H9 (cell line): ENCODE data around the gene IL3. TPM values are rescaled to one million over a fixed set of nuclear protein-coding genes. Genes with fewer than 3 reads are reported as not detected.

Source experiments
- DNase-seq: peaks from one replicate; pipeline ENCODE4 v3.0.0-alpha.2; 2017
- H2AFZ ChIP-seq: one replicate; pipeline ENCODE4 v1.6.1; 2013; ENCODE audit warnings: mild to moderate bottlenecking, low read length, control low read depth, moderate library complexity
- H2AK5ac ChIP-seq: 2 replicates; pipeline ENCODE4 v1.6.1; 2013; ENCODE audit warnings: low read length, control low read depth, mixed read lengths; ENCODE audit not compliant: insufficient read length
- H2BK120ac ChIP-seq: one replicate; pipeline ENCODE4 v1.6.1; 2013; ENCODE audit warnings: low read depth, mild to moderate bottlenecking, low read length, control low read depth, inconsistent platforms; ENCODE audit not compliant: poor library complexity, severe bottlenecking
- H2BK12ac ChIP-seq: 2 replicates; pipeline ENCODE4 v1.6.1; 2013; ENCODE audit warnings: low read length, control low read depth, mixed read lengths, low read depth; ENCODE audit not compliant: insufficient read length
- H2BK15ac ChIP-seq: 2 replicates; pipeline ENCODE4 v1.6.1; 2013; ENCODE audit warnings: low read depth, low read length, control low read depth
- H2BK20ac ChIP-seq: one replicate; pipeline ENCODE4 v1.6.1; 2013; ENCODE audit warnings: low read depth, mild to moderate bottlenecking, low read length, control low read depth, inconsistent platforms; ENCODE audit not compliant: poor library complexity, severe bottlenecking
- H2BK5ac ChIP-seq: 2 replicates; pipeline ENCODE4 v1.6.1; 2013; ENCODE audit warnings: low read length, control low read depth, mixed read lengths; ENCODE audit not compliant: insufficient read length
- H3K14ac ChIP-seq: 2 replicates; pipeline ENCODE4 v1.6.1; 2013; ENCODE audit warnings: low read length, control low read depth; ENCODE audit not compliant: insufficient read depth
- H3K18ac ChIP-seq: 2 replicates; pipeline ENCODE4 v1.6.1; 2013; ENCODE audit warnings: low read depth, mild to moderate bottlenecking, mixed read lengths, low read length, control low read depth; ENCODE audit not compliant: insufficient read length
- H3K23ac ChIP-seq: 2 replicates; pipeline ENCODE4 v1.6.1; 2013; ENCODE audit warnings: low read length, control low read depth, mixed read lengths, low read depth; ENCODE audit not compliant: insufficient read length
- H3K23me2 ChIP-seq: 2 replicates; pipeline ENCODE4 v1.6.1; 2013; ENCODE audit warnings: low read depth, mild to moderate bottlenecking, mixed read lengths, low read length, control low read depth; ENCODE audit not compliant: insufficient read length, poor library complexity, severe bottlenecking
- H3K27ac ChIP-seq: 2 replicates; pipeline ENCODE4 v1.5.1; 2013; ENCODE audit warnings: low read length, control low read depth, mixed read lengths, low read depth; ENCODE audit not compliant: insufficient read length
- H3K27me3 ChIP-seq: 2 replicates; pipeline ENCODE4 v1.6.1; 2013; ENCODE audit warnings: low read length, control low read depth, inconsistent platforms; ENCODE audit not compliant: insufficient read depth
- H3K4ac ChIP-seq: 2 replicates; pipeline ENCODE4 v1.6.1; 2013; ENCODE audit warnings: low read depth, mild to moderate bottlenecking, control low read depth, inconsistent platforms, low read length, moderate library complexity
- H3K4me1 ChIP-seq: 2 replicates; pipeline ENCODE4 v1.6.1; 2013; ENCODE audit warnings: low read length, control low read depth, inconsistent platforms; ENCODE audit not compliant: insufficient read depth
- H3K4me2 ChIP-seq: 2 replicates; pipeline ENCODE4 v1.6.1; 2013; ENCODE audit warnings: low read length, control low read depth, mixed read lengths; ENCODE audit not compliant: insufficient read length, insufficient read depth
- H3K56ac ChIP-seq: 2 replicates; pipeline ENCODE4 v1.6.1; 2013; ENCODE audit warnings: low read depth, mild to moderate bottlenecking, mixed read lengths, low read length, control low read depth; ENCODE audit not compliant: insufficient read length
- H3K79me1 ChIP-seq: 2 replicates; pipeline ENCODE4 v1.6.1; 2013; ENCODE audit warnings: low read depth, mild to moderate bottlenecking, moderate library complexity, low read length, control low read depth, inconsistent platforms; ENCODE audit not compliant: insufficient read depth, poor library complexity, severe bottlenecking
- H3K79me2 ChIP-seq: 2 replicates; pipeline ENCODE4 v1.6.1; 2013; ENCODE audit warnings: low read length, control low read depth, inconsistent platforms; ENCODE audit not compliant: insufficient read depth
- H3K9ac ChIP-seq: 2 replicates; pipeline ENCODE4 v1.6.1; 2013; ENCODE audit warnings: low read length, control low read depth, mixed read lengths; ENCODE audit not compliant: insufficient read length; ENCODE audit errors: extremely low read depth
- H3K9me3 ChIP-seq: one replicate; pipeline ENCODE4 v1.6.1; 2013; ENCODE audit warnings: low read depth, low read length, inconsistent platforms; ENCODE audit not compliant: control insufficient read depth
- H3T11ph ChIP-seq: one replicate; pipeline ENCODE4 v1.6.1; 2013; ENCODE audit warnings: mild to moderate bottlenecking, low read length, control low read depth, inconsistent platforms
- H4K20me1 ChIP-seq: one replicate; pipeline ENCODE4 v1.6.1; 2013; ENCODE audit not compliant: control insufficient read depth, insufficient read length, insufficient read depth
- H4K5ac ChIP-seq: 2 replicates; pipeline ENCODE4 v1.6.1; 2013; ENCODE audit warnings: low read depth, mild to moderate bottlenecking, mixed read lengths, low read length, control low read depth; ENCODE audit not compliant: insufficient read length
- H4K8ac ChIP-seq: replicated peaks from 2 replicates; pipeline ENCODE4 v1.6.1; 2013; ENCODE audit warnings: low read length, control low read depth, mixed read lengths, low read depth; ENCODE audit not compliant: insufficient read length
- H4K91ac ChIP-seq: 2 replicates; pipeline ENCODE4 v1.6.1; 2013; ENCODE audit warnings: low read depth, mild to moderate bottlenecking, moderate library complexity, mixed read lengths, low read length, control low read depth; ENCODE audit not compliant: insufficient read length
- H3K27ac Mint-ChIP-seq, 3 experiments: 2 replicates in 2 of 3; 3 replicates in 1 of 3; pipeline ENCODE4 v1.8.0; 2020 to 2021; ENCODE audit warnings: mixed read lengths in 3 of 3, mild to moderate bottlenecking in 1 of 3, moderate library complexity in 1 of 3
- H3K27me3 Mint-ChIP-seq: 2 replicates; pipeline ENCODE4 v1.8.0; 2021; ENCODE audit warnings: low read depth, mild to moderate bottlenecking, moderate library complexity, mixed read lengths
- H3K36me3 Mint-ChIP-seq, 3 experiments: 2 replicates in 2 of 3; 3 replicates in 1 of 3; pipeline ENCODE4 v1.8.0; 2020 to 2021; ENCODE audit warnings: low read depth in 3 of 3, mixed read lengths in 3 of 3; ENCODE audit not compliant: insufficient read depth in 1 of 3
- H3K4me1 Mint-ChIP-seq, 2 experiments: 2 replicates each; pipeline ENCODE4 v1.8.0; 2020; ENCODE audit warnings: mixed read lengths in 2 of 2
- H3K4me3 Mint-ChIP-seq, 2 experiments: 2 replicates in 1 of 2; 3 replicates in 1 of 2; pipeline ENCODE4 v1.8.0; 2020 to 2021; ENCODE audit warnings: mild to moderate bottlenecking in 2 of 2, mixed read lengths in 2 of 2, moderate library complexity in 1 of 2
- H3K9me3 Mint-ChIP-seq, 2 experiments: 2 replicates in 1 of 2; 3 replicates in 1 of 2; pipeline ENCODE4 v1.8.0; 2020; ENCODE audit warnings: mild to moderate bottlenecking in 2 of 2, mixed read lengths in 2 of 2, moderate library complexity in 1 of 2
- WGBS: extraction: QIAGEN DNeasy Blood & Tissue Kit; methylation state at CpG from one replicate; pipeline ENCODE4 v1.1.7; 2013; ENCODE audit warnings: missing lambda C conversion rate, low lambda C conversion rate, mixed read lengths; ENCODE audit not compliant: insufficient read length; ENCODE audit errors: extremely low coverage; 5-methylcytosine and 5-hydroxymethylcytosine counted together
- total RNA-seq: library from RNA; stranded (reverse); gene quantifications from 2 replicates; pipeline ENCODE4 v1.2.1, GENCODE V29; 2021
- TF ChIP-seq, protein P1 (sequence below): fragments of 200-600 bp; sonication (generic); conservative IDR thresholded peaks from 3 replicates; pipeline ENCODE4 v1.8.0; 2021; ENCODE audit warnings: antibody characterized with exemption, mild to moderate bottlenecking

The IL3 gene
- total RNA-seq, 1 experiment from 2014 or later, result not detected

DNA sequence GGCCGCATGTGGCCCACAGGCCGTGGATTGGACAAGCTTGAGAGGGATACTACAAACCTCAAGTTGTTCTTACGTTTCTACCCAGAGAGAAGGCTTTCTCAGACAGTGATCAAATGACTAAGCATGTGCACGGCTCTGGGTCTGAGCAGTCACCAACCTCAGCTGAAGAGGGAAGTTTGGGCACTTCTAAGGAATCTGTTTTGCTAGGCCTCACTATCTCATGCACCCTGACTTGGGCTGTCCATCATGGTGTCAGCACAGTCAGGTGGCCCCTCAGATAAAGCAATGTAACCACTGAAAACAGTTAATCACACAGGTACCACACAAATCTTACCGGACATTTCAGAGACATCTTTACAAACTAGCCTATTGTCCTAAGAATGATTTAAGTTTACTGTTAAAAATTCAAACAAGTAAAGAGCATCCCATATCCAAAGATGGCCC, 37.7 kb downstream of the IL3 start:
- Histone ChIP-seq H3K4me2 (no peak overlapping the region), H3K4ac (no peak overlapping the region), H3K27me3 (no peaks in the 10 kb centered on the region), H3K9me3 (no peaks in the 10 kb centered on the region), H2AFZ (no peak overlapping the region), H2BK20ac (no peak overlapping the region), H3K9ac (no peak overlapping the region), H2BK15ac (no peak overlapping the region), H2BK12ac (no peak overlapping the region), H4K20me1 (no peaks in the 10 kb centered on the region), H3K4me1 (no peaks in the 10 kb centered on the region), H3K14ac (no peak overlapping the region), H3K27ac (no peak overlapping the region), H3K18ac (no peak overlapping the region), H4K8ac (no peak overlapping the region), H2AK5ac (no peak overlapping the region), H3K23me2 (no peaks in the 10 kb centered on the region), H2BK120ac (no peak overlapping the region), H3K79me2 (no peaks in the 10 kb centered on the region), H3T11ph (no peak overlapping the region), H4K5ac (no peak overlapping the region), H3K23ac (no peak overlapping the region), H3K56ac (no peak overlapping the region), H4K91ac (no peak overlapping the region), H3K79me1 (no peaks in the 10 kb centered on the region), H2BK5ac (no peak overlapping the region)
- Mint-ChIP-seq H3K36me3 (no peaks in the 10 kb centered on the region), H3K27ac (no peak overlapping the region; a peak in 1 of 7 replicates), H3K4me1 (no peaks in the 10 kb centered on the region), H3K27me3 (no peaks in the 10 kb centered on the region; the same call in none of the 2 replicates), H3K4me3 (no peak overlapping the region), H3K9me3 (no peaks in the 10 kb centered on the region)
- no CpG with 5 or more reads among the region's 5 CpGs for WGBS
- TF ChIP-seq, protein P1, sequence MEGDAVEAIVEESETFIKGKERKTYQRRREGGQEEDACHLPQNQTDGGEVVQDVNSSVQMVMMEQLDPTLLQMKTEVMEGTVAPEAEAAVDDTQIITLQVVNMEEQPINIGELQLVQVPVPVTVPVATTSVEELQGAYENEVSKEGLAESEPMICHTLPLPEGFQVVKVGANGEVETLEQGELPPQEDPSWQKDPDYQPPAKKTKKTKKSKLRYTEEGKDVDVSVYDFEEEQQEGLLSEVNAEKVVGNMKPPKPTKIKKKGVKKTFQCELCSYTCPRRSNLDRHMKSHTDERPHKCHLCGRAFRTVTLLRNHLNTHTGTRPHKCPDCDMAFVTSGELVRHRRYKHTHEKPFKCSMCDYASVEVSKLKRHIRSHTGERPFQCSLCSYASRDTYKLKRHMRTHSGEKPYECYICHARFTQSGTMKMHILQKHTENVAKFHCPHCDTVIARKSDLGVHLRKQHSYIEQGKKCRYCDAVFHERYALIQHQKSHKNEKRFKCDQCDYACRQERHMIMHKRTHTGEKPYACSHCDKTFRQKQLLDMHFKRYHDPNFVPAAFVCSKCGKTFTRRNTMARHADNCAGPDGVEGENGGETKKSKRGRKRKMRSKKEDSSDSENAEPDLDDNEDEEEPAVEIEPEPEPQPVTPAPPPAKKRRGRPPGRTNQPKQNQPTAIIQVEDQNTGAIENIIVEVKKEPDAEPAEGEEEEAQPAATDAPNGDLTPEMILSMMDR, result no peak
- DNase-seq, result no peak
